NCI-H1417 treated with DMSO at 0.1 percent for 48 hours (cell line): ENCODE data around the gene C6orf15.
"Not testable (repeated sequence)": the region's sequence is repeated elsewhere in the genome, so short reads cannot be mapped to it uniquely, and the experiment has no call there.

Experiments used
- DNase-seq: peaks from one replicate; lab custom pipeline; 2025; lab: John Stamatoyannopoulos, UW

Gene C6orf15

DNA sequence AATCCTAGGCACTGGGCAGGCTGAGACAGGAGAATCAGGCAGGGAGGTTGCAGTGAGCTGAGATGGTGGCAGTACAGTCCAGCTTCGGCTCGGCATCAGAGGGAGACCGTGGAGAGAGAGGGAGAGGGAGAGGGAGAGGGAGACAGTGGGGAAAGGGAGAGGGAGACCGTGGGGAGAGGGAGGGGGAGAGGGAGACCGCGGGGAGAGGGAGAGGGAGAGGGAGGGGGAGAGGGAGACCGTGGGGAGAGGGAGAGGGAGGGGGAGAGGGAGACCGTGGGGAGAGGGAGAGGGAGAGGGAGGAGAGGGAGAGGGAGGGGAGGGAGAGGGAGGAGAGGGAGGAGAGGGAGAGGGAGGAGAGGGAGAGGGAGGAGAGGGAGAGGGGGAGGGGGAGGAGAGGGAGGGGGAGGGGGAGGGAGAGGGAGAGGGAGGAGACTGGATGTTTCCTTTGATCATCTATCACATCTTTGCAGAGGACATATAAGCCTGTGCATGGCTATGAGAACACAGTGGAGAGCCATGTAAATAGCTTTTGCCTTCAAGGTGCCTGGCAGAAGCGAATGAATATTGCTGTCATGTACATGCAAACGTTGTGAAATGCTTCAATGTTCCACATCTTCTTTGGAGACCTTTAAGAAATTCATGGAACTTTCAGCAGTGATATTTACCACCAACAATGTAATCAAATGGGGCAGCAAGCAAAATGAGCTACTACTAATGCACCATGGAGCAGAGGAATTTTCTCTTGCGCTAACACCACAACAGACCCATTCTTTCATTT, 44.3 kb downstream of the C6orf15 start:
- DNase-seq, result not testable (repeated sequence)

DNA sequence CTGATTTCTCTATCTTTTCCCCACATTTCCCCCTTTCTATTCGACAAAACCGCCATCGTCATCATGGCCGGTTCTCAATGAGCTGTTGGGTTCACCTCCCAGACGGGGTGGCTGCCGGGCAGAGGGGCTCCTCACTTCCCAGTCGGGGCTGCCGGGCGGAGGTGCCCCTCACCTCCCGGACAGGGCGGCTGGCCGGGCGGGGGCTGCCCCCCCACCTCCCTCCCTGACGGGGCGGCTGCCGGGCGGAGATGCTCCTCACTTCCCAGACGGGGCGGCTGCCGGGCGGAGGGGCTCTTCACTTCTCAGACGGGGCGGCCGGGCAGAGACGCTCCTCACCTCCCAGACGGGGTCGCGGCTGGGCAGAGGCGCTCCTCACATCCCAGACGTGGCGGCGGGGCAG, 45.3 kb downstream of the C6orf15 start:
- not testable (repeated sequence) for DNase-seq

DNA sequence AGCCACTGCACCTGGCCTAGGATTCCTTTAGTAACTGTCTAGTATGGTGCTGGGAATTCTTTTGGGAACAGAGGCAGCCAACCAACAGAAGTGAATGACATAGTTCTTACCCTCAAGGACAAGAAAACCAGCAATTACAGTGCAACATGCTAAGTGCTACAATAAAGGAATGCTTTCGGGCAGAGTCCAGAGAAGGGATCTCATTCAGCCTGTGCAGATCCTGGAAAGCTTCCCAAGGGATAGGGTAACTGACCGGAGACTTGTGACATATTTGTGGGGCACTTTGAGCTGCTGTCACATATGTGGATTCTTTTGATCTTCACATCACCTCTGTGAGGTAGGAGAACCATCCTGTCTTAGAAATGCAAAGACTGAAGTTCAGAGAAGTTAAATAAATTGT, 46.8 kb downstream of the C6orf15 start:
- DNase-seq, result no peak

DNA sequence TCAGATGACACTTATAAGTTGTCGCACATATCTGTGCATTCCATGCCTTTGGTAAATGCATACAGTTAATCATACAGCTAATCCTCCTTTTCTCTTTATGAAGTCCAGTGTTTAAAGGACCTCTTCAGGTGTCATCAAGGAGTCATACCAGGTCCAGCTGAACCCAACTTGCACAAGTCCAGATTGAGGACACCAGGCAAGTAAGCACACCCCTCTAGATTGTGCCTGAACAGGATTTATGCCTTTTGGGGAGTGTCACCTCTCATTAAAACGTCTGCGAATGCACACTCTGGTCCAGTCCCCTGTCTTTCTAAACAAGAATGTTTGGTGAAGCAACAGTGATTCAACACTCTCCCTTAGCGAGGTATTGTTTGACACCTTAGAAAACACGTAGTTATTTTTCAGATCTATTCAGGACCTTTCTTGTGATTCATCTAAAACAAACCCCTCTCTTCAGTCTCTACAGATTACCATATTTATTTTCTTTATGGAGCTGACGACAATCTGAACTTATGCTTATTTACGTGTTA, 48.4 kb downstream of the C6orf15 start:
- no peak for DNase-seq
